C4-2B (cell line): ENCODE data around the gene AFF3.

Source experiments
- ZFX ChIP-seq: fragments of 450-650 bp; IDR thresholded peaks from 2 replicates; pipeline ENCODE4 v1.6.1; 2017
- TF ChIP-seq, protein P1 (sequence below): fragments of 450-650 bp; conservative IDR thresholded peaks from 2 replicates; pipeline ENCODE4 v1.5.1; 2017; ENCODE audit warnings: mild to moderate bottlenecking

- TF ChIP-seq, protein P1, sequence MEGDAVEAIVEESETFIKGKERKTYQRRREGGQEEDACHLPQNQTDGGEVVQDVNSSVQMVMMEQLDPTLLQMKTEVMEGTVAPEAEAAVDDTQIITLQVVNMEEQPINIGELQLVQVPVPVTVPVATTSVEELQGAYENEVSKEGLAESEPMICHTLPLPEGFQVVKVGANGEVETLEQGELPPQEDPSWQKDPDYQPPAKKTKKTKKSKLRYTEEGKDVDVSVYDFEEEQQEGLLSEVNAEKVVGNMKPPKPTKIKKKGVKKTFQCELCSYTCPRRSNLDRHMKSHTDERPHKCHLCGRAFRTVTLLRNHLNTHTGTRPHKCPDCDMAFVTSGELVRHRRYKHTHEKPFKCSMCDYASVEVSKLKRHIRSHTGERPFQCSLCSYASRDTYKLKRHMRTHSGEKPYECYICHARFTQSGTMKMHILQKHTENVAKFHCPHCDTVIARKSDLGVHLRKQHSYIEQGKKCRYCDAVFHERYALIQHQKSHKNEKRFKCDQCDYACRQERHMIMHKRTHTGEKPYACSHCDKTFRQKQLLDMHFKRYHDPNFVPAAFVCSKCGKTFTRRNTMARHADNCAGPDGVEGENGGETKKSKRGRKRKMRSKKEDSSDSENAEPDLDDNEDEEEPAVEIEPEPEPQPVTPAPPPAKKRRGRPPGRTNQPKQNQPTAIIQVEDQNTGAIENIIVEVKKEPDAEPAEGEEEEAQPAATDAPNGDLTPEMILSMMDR = no peak
- TF ChIP-seq ZFX = no peak
These were observed at the start of gene AFF3 for GRCh38 chr2:100142393-100142792.
